GM12801 (cell line): ENCODE results near the gene RAD51B.

ENCODE experiments used
- TF ChIP-seq, protein P1 (sequence below): IDR thresholded peaks from one replicate; pipeline ENCODE4 v1.5.1; 2011; ENCODE audit warnings: control low read depth; ENCODE audit not compliant: insufficient read length; ENCODE audit errors: extremely low read depth

RAD51B gene

DNA sequence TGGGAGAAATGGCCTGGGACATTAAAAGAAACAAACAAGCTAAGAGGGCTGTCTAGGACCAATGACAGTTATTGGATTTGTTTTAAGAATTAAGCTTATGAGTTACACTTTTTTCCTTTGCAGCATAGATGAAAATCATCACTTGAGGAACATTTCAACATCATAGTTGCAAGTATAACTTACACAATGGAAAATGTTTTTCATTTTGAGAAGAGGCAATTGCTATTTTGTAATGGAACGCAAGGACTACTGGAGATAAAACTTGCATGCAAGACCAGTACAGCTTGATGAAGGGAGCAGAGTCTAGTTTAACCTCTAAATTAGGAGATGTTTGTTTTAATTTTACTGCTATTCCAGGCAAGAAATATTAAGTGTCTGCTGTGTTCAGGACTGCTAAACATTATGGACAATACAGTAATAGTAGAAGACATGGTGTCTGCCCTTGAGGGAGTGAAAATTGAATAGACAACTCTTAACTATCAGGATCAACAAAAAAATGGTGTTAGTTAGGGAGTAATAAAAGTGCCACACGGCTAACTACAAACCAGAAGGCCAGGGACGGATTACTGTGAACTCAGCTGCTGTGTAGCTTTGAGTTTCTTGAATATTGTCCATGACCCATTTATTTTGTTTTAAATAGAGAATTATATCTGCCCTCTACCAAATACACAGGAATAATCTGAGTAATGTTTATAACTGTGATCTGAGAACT lies 374.5 kb downstream of the RAD51B start:
- TF ChIP-seq, protein P1, sequence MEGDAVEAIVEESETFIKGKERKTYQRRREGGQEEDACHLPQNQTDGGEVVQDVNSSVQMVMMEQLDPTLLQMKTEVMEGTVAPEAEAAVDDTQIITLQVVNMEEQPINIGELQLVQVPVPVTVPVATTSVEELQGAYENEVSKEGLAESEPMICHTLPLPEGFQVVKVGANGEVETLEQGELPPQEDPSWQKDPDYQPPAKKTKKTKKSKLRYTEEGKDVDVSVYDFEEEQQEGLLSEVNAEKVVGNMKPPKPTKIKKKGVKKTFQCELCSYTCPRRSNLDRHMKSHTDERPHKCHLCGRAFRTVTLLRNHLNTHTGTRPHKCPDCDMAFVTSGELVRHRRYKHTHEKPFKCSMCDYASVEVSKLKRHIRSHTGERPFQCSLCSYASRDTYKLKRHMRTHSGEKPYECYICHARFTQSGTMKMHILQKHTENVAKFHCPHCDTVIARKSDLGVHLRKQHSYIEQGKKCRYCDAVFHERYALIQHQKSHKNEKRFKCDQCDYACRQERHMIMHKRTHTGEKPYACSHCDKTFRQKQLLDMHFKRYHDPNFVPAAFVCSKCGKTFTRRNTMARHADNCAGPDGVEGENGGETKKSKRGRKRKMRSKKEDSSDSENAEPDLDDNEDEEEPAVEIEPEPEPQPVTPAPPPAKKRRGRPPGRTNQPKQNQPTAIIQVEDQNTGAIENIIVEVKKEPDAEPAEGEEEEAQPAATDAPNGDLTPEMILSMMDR: no peak

- TF ChIP-seq, protein P1: no peak
These were observed 375.5 kb downstream of the RAD51B start for GRCh38 chr14:68195126-68195525.

GRCh38 chr14:68198713-68199495 lies 379.3 kb downstream of the RAD51B start:
- TF ChIP-seq, protein P1: no peak

DNA sequence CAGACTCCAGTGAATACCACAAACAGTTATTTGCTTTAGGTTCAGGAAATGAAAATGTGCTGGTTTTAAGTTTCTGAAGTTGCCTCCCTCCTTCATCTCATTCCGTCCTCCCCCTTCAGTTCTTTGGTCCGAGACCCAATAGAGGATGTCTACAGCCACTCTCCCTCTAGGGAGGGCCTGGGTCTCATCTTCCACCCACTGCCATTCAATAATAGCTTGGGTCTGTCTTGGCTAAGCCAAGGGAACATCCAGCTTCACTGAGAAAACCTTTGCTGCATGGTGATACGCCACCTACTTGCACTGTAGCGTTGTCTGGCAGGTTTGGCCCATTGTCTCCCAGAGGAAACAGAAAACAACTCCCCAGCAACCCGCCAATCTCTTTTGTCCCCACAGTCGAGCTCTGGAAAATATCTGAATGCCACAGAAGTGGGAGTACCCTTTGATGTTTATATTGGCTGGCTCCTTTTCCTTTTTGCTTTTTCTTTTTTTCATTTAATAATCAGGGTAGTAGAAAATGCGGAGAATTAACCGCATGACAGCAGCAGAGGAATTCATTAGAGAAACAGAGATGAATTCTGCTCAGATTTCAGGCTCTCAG lies 380.1 kb downstream of the RAD51B start:
- TF ChIP-seq, protein P1: no peak

GRCh38 chr14:68203871-68204270 lies 384.3 kb downstream of the RAD51B start:
- TF ChIP-seq, protein P1: no peak

DNA sequence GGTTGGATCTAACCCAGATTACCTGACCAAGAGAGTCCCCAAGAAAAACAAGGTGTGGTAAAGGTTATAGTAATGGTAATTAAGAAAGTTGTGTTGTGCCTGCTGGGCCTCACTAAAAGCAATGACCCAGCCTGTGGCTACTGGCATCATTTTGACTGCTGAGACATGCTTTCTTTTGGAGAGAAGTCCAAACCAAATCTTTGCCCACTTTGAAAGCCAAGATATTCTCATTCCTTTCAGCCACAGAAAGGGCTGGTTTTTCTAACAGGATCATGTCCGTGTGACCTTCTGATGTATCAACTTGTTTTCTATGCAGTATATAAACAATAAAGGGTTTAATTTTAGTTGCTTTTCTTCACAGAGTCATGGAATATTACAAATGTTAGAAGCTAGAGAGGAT lies 388.6 kb downstream of the RAD51B start:
- TF ChIP-seq, protein P1: no peak

DNA sequence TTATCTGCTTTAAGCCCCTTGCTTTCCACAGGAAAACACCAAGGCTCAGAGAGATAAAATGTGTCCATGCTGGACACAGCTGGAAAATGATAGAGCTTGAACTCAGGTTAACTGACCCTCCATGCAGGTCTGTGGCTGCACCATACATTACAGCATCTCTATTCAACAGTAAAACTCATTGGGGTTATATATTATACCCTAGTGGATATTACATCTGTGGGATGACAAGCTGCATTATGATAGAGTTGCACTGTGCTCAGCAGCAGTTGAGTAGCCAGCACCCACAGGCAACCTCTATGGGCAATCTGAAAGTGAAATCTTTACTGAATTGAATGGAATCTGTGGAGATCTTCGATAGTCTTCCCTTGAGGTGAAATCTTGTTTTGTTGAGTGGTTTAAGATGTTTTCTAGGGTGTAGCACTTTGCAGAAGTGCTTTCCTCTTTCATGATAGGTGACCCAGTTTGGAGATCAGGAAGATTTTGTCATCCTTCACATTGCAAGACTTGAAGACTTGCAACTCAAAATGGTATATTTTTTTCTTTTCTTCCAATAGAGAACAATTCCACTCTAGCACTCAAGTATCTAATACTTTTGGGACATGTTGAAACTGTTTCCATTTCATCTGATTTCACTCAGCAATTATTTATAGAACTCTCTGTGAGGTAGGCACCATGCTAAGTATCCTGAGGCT lies 389.2 kb downstream of the RAD51B start:
- TF ChIP-seq, protein P1: no peak
